NCI-H446 treated with DMSO at 0.1 percent for 48 hours (cell line): Measurements from ENCODE around the gene EGLN2.
"Not testable (repeated sequence)": the region's sequence is repeated elsewhere in the genome, so short reads cannot be mapped to it uniquely, and the experiment has no call there.

Source experiments
- DNase-seq: peaks from one replicate; lab custom pipeline; 2025; lab: John Stamatoyannopoulos, UW

Gene EGLN2

DNA sequence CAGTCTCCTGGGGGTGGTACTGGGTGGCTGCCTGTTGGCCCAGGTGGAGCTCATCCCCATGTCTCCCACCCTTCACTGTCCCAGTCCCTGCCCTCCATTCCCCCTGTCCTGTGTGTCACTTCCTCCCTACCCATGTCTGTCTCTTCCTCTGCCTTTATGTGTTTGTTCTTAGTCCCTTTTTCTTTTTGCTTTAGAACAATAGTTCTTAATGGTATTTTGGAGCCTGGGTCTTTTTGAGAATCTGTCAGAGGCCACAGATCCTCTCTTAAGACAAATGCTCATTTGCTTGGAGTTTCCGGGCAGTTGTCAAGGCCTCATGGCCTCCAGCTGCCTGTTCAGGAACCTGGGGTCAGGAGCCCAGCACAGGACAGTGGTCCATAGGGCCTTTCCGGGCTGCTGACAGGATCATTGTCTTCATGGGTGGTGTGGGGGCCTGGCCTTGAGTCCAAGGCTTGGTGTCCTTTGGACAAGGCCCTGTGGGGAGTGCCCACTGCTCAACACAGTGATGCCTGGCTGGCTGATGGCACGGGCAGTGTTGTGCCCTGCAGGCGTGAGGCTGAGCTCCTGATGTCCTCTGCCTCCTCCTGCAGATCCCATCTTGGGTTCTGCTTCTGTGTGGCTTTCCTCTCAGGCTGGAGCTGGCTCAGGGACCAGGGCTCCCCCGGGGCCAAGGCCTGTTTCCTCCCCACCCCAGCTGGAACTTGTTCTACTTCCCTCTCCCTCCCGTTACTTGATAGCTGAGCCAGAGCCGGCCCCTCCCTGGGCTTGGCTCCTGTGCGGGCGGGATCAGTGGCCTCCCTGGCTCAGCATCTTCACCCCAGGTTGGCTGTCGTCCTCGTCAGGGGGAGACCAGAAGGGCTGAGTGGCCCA, 3.5 kb downstream of the EGLN2 start:
- DNase-seq = no peak

DNA sequence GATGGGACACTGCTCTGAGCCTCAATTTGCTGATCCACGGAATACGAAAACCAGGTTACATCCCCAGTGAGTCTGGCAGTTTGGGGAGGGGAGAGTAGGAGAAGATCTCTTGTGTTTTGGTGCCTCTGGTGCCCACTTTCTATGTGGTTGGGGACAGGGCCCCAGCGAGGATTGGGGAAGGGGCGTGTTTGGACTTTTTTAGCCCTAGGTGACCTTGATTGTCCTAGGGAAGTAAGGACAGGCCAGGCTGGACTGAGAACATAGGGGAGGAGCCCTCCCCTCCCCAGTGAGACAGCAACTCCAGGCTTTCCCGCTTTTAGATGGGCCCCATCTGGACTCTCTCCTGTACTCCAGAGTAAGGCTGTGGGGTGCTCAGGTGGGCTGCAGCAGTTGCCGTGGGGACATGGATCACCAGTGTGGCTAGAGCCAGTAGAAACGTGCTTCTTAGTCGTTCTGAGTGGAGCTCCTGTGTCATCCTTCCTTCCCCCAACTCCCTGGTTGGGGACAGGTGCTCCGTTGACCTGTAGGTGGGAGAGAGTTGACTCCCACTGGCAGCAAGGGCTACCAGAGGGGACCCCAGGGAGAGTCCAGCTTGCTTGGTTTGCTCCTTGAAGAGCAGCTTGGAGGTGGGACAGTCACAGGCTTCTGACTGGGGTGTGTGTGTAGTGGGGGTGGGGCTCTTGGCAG, 4.3 kb downstream of the EGLN2 start:
- no peak for DNase-seq

DNA sequence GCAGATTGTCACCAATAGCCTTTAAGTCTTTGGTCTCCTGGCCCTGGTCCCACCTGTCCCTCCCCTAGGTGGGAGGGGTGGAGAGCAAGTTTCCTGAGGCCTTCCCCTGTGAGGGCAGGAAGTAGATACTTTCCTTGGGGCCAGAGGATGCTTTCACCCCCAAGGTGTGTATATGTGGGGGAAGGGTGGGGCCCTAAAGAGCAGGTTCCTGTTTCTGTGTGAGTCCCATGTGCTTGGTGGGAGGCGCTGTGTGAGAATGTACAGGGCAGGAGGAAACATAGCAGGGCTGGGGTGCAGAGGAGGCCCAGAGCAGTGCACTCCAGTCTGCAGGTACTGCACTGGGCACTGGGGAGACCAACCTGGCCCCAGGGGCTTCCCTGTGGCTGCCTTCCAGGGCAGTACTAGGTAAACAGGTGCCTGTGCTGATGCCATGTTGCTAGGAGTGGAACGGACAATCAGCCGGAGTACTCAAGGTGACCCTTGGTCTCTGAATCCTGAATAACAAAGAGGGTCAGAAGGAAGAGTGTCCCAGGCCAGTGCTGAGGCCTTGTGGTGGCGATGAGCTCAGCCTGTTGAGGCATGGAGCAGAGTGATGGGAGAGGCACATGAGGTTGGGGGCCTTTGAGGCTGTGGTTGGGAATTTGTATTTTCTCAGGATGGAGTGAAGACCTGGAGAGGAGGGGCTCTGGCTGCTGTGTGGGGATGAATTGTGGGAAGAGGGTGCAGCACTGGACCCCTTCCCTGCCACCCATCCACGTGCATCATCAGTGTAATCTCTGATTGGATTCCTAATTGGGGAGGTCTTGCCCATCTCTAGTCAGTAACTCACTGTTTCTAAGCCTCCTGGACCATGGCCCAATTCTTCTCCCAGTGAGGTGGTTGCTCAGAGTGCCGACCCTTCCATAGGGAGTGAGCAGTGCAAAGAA, 5.1 kb downstream of the EGLN2 start:
- DNase-seq = no peak

DNA sequence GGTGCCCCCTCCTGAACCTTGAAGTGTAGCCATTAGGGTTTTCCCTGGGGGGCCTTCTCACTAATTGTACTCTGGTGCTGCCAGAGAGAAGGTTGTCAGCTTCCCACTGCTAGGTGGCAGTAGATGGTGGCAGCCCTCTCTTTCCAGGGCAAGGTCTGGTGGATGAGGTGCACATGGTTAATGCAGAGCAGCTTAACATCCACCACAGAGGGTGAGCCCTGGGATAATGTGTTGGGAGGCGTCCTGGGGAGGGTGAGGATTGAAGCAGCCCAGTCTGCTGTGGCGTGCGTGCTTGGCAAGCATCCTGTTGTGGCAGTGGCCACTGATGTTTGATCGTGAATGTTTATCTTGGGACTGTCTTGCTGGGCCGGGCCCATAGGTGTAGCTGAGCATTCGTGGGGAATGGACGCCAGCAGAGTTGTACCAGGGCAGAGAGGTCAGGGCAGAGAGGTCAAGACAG, 5.8 kb downstream of the EGLN2 start:
- no peak for DNase-seq

DNA sequence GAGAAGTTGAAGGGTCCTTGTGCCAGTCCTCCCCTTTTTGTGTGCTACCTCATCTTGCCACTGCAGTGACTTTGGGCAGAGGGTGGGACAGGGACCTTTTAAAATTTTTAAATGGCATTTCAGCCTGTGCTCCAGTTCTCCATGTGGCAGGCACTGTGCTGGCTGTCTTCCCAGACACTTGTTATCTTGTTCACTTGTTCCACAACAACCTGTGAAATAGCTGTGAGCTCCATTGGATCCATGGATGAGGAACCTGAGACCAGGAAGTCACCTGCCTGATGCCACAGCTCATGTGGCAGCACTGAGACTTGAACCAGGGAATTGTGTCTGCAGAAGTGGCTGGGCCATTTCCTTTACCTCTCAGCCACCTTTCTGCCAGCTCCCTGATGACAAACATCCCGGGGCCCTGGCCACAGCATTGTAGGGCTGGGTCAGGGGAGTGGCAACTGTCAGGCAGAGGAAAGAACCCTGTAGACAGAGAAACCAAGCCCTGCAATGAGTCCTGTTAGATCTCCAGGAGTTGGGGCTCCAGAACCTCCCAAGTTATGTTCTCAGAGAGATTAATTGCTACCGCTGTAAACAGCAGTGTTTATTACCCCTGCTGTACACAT, 6.4 kb downstream of the EGLN2 start:
- DNase-seq = no peak

DNA sequence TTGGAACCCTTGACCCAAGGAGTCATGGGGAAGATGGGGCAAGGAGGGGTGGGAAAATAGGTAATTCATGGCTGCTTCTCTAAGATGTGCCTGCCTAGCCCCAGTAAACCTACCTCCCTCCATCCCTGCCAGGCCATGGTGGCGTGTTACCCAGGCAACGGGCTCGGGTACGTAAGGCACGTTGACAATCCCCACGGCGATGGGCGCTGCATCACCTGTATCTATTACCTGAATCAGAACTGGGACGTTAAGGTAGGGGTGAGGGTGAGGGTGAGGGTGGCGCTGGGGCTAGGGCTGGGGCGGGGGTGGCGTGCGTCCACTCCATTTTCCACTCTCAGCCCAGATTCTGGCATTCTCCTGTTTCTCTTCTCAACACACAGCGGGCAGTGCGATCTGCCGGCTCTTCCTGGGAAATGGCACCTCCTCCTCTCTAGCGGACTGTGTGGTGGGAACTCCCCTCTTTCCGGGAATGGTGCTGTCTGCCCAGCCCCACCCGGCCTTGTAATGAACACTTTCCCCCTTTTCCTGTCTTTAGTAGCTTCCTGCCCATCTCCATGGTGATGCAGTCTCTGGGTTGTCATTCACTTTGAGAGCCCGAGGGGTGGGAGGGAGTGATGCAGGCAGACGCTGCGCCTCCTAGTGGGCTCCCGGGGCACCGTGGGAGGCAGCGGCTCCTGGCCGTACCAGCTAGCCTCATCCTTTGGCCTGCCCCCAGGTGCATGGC, 7.6 kb downstream of the EGLN2 start:
- no peak for DNase-seq

DNA sequence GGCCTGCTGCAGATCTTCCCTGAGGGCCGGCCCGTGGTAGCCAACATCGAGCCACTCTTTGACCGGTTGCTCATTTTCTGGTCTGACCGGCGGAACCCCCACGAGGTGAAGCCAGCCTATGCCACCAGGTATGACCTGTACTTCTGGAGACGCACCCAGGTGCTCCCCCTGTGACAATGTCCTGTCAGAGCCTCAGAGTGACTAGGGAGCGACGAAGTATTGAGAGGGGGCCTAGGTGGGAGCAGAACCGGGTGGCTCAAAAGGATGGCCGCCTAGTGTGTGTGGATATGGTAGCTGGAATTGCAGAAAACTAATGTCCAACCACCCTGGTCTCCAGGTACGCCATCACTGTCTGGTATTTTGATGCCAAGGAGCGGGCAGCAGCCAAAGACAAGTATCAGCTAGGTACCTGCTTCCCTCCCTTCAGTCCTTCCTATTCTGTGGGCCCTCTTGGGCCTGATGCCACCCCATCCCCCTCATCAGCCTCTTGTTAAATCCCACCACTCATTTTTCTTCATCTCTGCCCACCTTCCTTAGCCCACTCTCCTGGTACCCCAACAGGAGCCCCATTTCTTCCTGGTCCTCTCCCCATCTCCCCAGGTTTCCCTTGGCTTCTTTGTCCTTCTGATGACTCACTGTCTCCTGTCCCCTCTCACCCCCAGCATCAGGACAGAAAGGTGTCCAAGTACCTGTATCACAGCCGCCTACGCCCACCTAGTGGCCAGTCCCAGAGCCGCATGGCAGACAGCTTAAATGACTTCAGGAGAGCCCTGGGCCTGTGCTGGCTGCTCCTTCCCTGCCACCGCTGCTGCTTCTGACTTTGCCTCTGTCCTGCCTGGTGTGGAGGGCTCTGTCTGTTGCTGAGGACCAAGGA, 8.4 kb downstream of the EGLN2 start:
- no peak for DNase-seq

DNA sequence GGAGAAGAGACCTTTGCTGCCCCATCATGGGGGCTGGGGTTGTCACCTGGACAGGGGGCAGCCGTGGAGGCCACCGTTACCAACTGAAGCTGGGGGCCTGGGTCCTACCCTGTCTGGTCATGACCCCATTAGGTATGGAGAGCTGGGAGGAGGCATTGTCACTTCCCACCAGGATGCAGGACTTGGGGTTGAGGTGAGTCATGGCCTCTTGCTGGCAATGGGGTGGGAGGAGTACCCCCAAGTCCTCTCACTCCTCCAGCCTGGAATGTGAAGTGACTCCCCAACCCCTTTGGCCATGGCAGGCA, 9.0 kb downstream of the EGLN2 start:
- DNase-seq = no peak

DNA sequence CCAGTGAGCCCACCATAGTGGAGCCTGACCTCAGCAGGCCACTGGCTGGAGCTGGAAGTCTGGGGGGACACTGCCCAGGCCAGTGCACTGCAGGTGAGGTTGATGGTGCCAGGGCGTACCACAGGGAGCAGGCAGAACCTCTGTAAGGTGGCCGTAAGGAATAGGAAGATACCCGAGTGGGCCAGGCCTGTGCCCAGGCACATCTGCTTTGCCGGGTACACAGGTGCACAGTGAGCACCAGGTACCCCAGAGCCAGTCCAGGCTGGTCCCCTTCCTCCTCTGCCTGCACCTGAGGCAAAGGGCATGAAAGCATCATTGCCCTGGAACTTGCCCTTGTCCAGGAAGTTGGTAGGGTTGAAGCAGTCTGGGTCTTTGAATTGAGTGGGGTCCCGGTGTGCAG, 9.5 kb downstream of the EGLN2 start:
- no peak for DNase-seq

DNA sequence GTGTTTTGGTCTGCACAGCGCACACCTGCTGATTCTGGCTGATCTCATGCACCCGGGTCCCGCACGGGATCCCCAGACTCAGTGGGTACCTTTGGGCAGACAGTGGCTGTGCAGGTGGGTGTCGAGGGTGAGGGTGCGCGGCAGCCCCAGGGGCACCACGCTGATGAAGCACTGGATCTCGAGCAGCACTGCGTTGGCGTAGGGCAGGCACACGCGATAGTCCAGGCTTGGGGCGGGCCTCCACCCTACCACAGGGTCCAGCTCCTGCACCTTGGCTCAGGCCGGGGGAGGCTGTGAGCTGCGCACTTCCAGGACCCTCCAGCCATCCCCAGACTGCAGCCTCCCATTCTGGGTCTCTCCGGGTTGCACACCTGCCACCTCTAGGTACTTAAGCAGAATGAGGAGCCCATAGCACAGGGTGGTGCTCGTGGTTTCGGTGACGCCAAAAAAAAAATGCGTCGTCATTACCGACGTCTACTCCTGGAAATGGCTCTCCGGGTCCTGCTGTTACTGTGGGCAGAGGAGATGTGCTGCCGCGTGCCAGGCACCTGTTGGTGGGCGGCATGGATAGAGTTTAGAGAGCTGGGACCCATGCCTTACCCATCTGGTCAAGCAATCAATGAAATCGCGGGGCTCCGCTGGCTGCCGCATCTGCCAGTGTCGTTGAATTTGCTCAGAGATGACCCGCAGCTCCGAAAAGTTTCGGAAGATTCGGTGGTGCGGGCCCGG, 10.5 kb downstream of the EGLN2 start:
- DNase-seq = no peak

DNA sequence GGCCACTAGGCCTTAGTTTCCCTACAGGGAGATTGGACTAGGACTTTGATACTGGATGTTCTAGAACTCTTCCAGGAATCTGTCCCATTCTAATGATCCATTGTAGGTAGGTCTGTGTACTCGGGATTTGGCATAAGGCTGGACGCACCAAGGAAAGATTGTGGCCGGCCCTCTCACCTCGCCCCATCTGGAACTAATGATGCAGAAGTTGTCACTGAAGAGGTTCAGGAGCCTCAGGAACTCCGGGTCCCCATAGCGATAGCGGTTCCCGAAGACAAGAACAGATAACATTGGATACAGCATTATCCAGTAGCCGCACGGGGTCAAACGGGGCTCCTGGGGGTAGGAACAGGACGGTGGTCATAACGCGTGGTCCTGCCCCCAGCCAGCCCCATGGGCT, 11.2 kb downstream of the EGLN2 start:
- no peak for DNase-seq

DNA sequence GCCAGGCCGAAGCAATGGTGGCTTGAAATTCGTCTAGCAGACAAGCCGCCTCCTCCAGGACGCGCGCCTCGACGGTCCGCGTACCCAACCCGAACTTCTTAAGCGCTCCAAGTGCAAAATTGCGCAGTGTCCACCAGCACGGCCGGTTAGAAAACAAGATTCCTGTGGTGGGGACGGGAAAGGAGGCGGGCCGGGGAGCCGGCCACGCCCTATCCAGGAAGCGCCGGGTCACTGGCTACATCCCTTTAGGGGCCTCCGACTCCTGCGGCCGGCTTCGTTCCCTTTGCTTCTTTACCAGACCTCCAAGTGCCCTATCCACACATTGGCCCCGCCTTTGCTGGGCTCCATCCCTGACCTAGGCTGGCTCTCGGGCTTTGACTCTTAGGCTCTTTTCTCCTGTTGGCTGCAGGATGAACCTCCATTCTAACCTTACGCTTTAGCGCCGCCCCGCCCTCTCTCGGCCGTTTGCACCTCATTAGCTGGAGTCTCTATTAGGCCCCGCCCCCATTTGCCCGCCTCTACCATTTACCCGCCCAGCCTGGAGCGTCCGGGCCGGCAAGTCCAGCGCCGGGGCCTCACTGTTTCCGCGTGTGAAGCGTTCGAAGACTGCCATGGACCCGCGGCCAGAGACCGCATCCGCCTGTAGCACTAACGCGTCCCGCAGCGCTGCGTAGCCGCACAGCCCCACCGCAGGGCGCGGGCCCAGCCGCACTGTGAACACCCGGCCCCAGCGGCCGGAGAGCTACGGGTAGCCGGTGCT, 11.8 kb downstream of the EGLN2 start:
- DNase-seq = not testable (repeated sequence)

DNA sequence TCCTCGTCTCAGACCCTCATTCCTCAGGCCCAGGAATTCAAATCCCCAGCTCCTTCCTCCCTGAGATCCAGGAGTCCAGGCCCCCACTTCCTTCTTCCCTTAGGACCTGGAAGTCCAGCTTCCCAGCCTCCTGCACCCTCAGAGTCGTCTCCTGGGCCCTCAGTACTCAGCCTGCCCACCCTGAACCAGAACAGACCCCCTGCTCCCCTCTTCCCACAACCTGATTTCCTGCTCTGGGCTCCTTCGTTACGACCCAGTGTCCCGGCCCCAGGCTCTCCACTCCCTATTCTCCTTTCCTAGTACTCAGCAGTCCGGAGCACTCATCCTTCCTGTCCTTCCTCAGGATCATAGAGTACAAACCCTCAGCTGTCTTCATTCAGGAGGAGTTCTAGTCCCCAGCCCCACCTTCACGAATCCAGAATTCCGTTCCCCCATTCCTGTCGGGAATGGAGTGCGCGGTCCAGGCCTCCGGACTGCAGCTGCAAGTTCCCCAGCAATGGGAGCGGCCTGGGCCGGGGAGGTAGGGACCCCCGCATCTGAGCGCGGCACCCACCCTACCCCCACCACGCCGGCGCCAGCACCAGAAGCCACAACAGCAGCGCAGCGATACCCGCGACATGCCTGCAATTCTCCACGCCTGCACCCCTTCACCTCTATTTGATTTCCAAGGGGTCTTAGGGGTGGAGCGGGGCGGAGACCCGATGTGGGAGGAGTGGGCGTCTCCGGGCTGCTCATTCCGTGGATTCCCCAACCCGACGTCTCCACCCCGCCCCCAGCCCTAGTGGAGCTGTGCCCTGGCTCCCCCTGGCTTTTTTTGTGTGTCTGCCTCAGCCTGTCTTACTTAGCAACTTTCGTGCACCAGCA, 12.7 kb downstream of the EGLN2 start:
- DNase-seq = no peak

DNA sequence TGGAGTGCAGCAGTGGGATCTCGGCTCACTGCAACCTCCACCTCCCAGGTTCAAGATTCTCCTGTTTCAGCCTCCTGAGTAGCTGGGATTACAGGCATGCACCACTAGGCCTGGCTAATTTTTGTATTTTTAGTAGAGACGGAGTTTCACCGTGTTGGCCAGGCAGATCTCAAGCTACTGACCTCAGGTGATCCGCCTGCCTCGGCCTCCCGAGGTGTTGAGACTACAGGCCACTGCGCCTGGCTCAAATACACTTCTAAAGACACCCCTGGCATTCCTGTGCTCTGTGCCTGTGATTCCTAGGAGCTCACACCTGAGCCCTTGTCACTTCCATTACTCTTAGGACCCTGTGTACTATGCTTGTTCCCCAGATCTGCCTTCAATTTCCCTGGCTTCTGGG, 13.6 kb downstream of the EGLN2 start:
- not testable (repeated sequence) for DNase-seq

DNA sequence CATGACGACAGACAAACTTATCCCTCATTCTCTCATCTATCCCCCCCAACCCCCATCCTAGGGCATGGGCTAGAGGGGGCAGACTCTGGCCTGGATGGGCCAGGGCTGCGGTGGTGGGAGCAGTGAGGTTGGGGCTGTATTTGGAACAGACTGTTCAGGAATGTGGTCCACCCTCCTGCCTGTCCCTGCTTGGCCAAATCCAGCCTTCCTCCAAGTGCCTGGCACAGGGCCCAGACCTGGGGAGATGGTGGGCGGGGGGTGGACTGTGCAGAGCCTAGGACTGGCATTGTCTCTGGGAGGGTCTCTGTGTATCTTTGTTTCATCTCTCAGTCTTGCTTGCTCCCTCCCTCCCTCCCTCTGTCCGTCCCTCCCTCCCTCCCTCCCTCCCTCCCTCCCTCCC, 14.2 kb downstream of the EGLN2 start:
- DNase-seq = no peak

DNA sequence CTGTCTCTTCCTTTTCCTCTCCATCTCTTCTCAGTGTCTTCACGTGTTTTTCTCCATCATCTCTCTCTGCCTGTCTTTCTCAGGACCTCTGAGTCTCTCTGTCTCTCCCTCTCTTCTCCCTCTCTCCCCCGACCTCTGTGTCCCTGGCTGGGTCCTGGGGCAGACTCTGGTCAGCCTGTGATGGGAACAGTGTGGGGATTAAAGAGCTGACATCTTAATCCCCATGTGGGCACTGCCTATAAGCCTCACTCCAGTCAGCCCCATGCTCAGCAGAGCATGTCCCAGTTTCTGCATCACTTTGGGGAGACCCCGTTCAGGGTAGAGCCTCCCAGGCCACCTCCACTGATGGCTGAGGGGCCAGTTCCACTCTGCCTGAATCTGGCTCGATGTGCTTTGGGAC, 16.2 kb downstream of the EGLN2 start:
- DNase-seq = no peak

DNA sequence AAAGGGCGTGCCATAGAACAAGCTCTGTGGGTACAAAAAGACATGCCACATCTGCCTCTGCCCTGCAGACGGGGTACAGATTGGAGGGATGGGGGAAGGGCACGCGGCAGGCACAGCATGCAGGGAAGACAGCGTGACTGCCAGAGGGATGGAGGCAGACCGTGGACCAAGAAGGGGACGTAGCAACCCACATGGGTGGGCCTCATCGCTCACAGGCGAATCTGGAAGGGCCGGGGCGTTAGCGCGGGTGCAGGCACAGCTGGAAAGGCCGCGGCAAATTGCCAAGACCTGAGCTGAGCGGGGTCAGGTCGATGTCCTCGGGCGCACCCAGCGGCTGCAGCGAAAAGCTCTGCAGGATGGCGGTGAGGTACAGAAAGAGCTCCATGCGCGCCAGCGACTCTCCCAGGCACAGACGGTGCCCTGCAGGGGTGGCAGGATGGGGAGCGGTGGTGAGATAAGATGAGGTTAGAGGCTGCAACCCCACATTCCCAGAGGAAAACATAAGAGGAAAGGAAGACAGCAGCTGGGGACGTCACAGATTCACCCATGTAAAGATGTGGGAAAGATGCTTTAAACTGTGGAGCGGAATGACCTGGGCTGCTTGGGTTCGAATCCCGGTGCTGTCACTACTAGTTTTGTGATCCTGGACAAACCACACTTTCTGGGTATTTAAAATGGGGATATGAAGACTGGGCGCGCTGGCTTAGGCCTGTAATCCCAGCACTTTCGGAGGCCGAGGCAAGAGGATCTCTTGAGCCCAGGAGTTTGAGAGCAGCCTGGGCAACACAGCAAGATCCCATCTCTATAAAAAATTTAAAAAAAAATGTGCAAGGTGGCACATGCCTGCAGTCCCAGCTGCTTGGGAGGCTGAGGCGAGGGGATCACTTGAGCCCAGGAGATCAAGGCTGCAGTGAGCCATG, 19.7 kb downstream of the EGLN2 start:
- DNase-seq = not testable (repeated sequence)
